ENCODE measurements around the gene RAB1B.

GRCh38 chr11:66291303-66291705, 22.9 kb downstream of the RAB1B start:
- TF ChIP-seq EZH2 (IDR thresholded peaks at IDR 0.05; ENCODE audit: insufficient read depth, poor library complexity, severe bottlenecking) (peak; percentile 66), EZH2phosphoT487 (IDR thresholded peaks at IDR 0.05; ENCODE audit: insufficient read depth, low read depth) (no peak)

All from GM23248 (cell line).